ENCODE data around the gene CDK4. TPM values are rescaled to one million over a fixed set of nuclear protein-coding genes. Genes with fewer than 3 reads are reported as not detected.

The CDK4 gene
- total and polyA plus RNA-seq, 4 donors, result 28.1 to 69.1 (median 38.2) TPM

DNA sequence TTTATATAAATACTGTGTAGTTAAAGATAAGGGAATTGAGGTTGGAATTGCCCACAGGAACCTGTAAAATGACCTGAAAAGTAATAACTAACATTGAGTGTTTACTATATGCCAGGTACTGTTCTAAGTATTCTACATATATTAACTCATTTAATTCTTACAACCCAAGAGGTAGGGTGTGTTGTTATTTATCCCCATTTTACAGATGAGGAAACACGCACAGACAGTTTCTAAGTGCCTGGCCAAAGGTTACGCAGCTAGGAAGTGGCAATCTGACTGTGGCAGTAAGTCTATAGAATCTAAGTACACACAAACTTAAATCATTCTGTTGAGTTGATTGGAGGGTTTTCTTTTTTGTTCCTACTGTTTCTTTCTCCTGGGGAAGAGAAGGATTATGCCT is 8.3 kb downstream of the CDK4 start:
- TF ChIP-seq EGR1 (IDR thresholded peaks at IDR 0.05; ENCODE audit: low read depth in 2 of 2), result no peak
- TF ChIP-seq, protein P1, sequence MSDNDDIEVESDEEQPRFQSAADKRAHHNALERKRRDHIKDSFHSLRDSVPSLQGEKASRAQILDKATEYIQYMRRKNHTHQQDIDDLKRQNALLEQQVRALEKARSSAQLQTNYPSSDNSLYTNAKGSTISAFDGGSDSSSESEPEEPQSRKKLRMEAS (IDR thresholded peaks at IDR 0.05), result no peak
- TF ChIP-seq, protein P2, sequence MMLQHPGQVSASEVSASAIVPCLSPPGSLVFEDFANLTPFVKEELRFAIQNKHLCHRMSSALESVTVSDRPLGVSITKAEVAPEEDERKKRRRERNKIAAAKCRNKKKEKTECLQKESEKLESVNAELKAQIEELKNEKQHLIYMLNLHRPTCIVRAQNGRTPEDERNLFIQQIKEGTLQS (IDR thresholded peaks at IDR 0.05), result no peak
- no peak for TF ChIP-seq GABPA (IDR thresholded peaks at IDR 0.05 in 1 of 2, conservative IDR thresholded peaks at IDR 0.05 in 1 of 2)
- no peak for TF ChIP-seq RXRA (IDR thresholded peaks at IDR 0.05)
- TF ChIP-seq, protein P3, sequence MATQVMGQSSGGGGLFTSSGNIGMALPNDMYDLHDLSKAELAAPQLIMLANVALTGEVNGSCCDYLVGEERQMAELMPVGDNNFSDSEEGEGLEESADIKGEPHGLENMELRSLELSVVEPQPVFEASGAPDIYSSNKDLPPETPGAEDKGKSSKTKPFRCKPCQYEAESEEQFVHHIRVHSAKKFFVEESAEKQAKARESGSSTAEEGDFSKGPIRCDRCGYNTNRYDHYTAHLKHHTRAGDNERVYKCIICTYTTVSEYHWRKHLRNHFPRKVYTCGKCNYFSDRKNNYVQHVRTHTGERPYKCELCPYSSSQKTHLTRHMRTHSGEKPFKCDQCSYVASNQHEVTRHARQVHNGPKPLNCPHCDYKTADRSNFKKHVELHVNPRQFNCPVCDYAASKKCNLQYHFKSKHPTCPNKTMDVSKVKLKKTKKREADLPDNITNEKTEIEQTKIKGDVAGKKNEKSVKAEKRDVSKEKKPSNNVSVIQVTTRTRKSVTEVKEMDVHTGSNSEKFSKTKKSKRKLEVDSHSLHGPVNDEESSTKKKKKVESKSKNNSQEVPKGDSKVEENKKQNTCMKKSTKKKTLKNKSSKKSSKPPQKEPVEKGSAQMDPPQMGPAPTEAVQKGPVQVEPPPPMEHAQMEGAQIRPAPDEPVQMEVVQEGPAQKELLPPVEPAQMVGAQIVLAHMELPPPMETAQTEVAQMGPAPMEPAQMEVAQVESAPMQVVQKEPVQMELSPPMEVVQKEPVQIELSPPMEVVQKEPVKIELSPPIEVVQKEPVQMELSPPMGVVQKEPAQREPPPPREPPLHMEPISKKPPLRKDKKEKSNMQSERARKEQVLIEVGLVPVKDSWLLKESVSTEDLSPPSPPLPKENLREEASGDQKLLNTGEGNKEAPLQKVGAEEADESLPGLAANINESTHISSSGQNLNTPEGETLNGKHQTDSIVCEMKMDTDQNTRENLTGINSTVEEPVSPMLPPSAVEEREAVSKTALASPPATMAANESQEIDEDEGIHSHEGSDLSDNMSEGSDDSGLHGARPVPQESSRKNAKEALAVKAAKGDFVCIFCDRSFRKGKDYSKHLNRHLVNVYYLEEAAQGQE (IDR thresholded peaks at IDR 0.05), result no peak
- TF ChIP-seq, protein P4, sequence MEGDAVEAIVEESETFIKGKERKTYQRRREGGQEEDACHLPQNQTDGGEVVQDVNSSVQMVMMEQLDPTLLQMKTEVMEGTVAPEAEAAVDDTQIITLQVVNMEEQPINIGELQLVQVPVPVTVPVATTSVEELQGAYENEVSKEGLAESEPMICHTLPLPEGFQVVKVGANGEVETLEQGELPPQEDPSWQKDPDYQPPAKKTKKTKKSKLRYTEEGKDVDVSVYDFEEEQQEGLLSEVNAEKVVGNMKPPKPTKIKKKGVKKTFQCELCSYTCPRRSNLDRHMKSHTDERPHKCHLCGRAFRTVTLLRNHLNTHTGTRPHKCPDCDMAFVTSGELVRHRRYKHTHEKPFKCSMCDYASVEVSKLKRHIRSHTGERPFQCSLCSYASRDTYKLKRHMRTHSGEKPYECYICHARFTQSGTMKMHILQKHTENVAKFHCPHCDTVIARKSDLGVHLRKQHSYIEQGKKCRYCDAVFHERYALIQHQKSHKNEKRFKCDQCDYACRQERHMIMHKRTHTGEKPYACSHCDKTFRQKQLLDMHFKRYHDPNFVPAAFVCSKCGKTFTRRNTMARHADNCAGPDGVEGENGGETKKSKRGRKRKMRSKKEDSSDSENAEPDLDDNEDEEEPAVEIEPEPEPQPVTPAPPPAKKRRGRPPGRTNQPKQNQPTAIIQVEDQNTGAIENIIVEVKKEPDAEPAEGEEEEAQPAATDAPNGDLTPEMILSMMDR (IDR thresholded peaks at IDR 0.05; ENCODE audit: low read depth, low read length, missing input control), result no peak
- TF ChIP-seq SP1 (IDR thresholded peaks at IDR 0.05), result no peak
- no peak for TF ChIP-seq TAF1 (conservative IDR thresholded peaks at IDR 0.05)
- no peak for TF ChIP-seq FOXA2 (IDR thresholded peaks at IDR 0.05)
- no peak for TF ChIP-seq JUND (IDR thresholded peaks at IDR 0.05)
- no peaks in the 10 kb centered on the region for H3K9me3 ChIP-seq (ENCODE audit: control insufficient read depth in 4 of 4, low read length in 3 of 4)
- DNase-seq (ENCODE audit: low spot score), result no peak
- 87% methylated on average over 2 of the region's 2 CpGs for WGBS
- peaks cover 0 to 4% (median 0%) of the 10 kb centered on the region in 4 donors for H3K27me3 ChIP-seq (ENCODE audit: control insufficient read depth in 4 of 4, insufficient read depth in 4 of 4, low read length in 3 of 4)
- no peak overlapping the region for H3K4me3 ChIP-seq (ENCODE audit: low read depth in 1 of 3, low read length in 3 of 3)
- peaks cover 3 to 16% (median 6%) of the 10 kb centered on the region in 4 donors for H3K4me1 ChIP-seq (ENCODE audit: control insufficient read depth in 4 of 4, insufficient read depth in 4 of 4, low read length in 3 of 4)
- H3K9ac ChIP-seq (ENCODE audit: low read depth in 1 of 2, low read length in 2 of 2), result no peak overlapping the region
- no peak overlapping the region for H3K27ac ChIP-seq (ENCODE audit: low read depth in 1 of 2, low read length in 2 of 2)
- H3K36me3 ChIP-seq (ENCODE audit: control insufficient read depth in 4 of 4, insufficient read depth in 3 of 4, low read depth in 1 of 4, low read length in 3 of 4), result peaks cover 2 to 15% (median 8%) of the 10 kb centered on the region in 4 donors

DNA sequence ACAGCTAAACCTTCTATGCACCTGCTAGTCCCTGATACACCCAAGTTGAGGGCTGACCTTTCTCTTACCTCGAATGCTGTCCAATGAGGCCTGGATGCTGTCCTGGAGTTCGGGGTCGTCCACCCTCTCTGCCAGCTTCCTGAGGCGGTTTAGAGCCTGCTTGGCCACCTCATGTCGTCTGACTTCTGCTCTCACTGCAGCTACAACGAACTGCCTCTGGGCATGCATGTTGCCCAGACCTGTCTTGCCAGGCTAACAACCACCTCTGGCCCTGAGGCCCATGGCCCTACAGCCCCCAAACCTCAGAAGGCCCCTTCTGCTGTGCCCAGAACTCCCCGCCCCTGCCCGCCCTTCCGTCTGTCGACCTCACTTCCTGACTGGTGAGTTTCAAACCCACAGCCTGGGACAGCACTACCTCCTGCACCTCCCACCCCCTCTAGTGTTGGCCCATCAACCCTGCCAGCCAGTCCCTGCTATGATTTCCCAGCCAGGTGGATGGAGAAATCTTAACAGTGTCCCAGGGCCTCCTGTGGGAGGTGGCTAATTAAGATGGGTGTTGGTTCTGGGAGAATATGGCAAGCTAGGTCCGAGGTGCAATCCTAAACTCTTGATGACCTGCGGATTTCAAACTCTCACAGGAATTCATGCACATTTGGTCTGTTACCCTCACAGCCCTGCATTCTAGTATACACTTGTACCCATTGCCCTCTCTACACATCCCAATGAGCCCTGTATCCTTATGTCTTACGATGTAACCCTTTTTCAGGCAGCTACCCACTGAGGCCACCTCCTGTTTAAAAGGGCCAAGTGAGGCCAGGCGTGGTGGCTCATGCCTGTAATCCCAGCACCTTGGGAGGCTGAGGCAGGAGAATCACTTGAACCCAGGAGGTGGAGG is 10.0 kb downstream of the CDK4 start:
- Histone ChIP-seq H3K36me3 (ENCODE audit: control insufficient read depth in 4 of 4, insufficient read depth in 3 of 4, low read depth in 1 of 4, low read length in 3 of 4) (peaks cover 0 to 6% (median 2%) of the 10 kb centered on the region in 4 donors), H3K4me3 (ENCODE audit: low read depth in 1 of 3, low read length in 3 of 3) (peak overlapping the region in 1 of 3 donors; percentile 39), H3K9me3 (ENCODE audit: control insufficient read depth in 4 of 4, low read length in 3 of 4) (no peaks in the 10 kb centered on the region), H3K27ac (ENCODE audit: low read depth in 1 of 2, low read length in 2 of 2) (peak overlapping the region; percentile 7 to 31), H3K9ac (ENCODE audit: low read depth in 1 of 2, low read length in 2 of 2) (no peak overlapping the region), H3K27me3 (ENCODE audit: control insufficient read depth in 4 of 4, insufficient read depth in 4 of 4, low read length in 3 of 4) (peaks cover 0 to 6% (median under 1%) of the 10 kb centered on the region in 4 donors), H3K4me1 (ENCODE audit: control insufficient read depth in 4 of 4, insufficient read depth in 4 of 4, low read length in 3 of 4) (peaks cover 3 to 26% (median 16%) of the 10 kb centered on the region in 4 donors)
- no peak for DNase-seq (ENCODE audit: low spot score)
- no peak for TF ChIP-seq RAD21 (IDR thresholded peaks at IDR 0.05)
- WGBS, result 56% methylated on average over 14 of the region's 14 CpGs
